SK-N-MC (cell line): ENCODE results near the gene SLFN12L.
A peak's percentile ranks its signal among the peaks of the same experiment; 100 is the strongest.
"Not testable (repeated sequence)": the region's sequence is repeated elsewhere in the genome, so short reads cannot be mapped to it uniquely, and the experiment has no call there.

Source experiments
- DNase-seq: peaks from one replicate; pipeline ENCODE4 v3.0.0-alpha.2; 2011; ENCODE audit warnings: low read depth, low spot score
- H3K27ac ChIP-seq: fragments of 200-600 bp; sonication (generic); 2 replicates; pipeline ENCODE4 v1.5.1; 2016; ENCODE audit warnings: mixed run types
- H3K36me3 ChIP-seq: fragments of 200-600 bp; sonication (generic); 2 replicates; pipeline ENCODE4 v1.6.1; 2017; ENCODE audit warnings: antibody characterized with exemption, low read length, mixed read lengths; ENCODE audit not compliant: insufficient read depth
- H3K4me3 ChIP-seq: fragments of 200-600 bp; sonication (generic); 2 replicates; pipeline ENCODE4 v1.5.1; 2016
- H3K9ac ChIP-seq: fragments of 200-600 bp; sonication (generic); 2 replicates; pipeline ENCODE4 v1.8.0; 2017; ENCODE audit warnings: mixed run types, mixed read lengths; ENCODE audit not compliant: insufficient read length
- H3K9me3 ChIP-seq: fragments of 200-600 bp; sonication (generic); 2 replicates; pipeline ENCODE4 v1.6.1; 2017; ENCODE audit warnings: low read depth, mild to moderate bottlenecking, antibody characterized with exemption, low read length, moderate library complexity, mixed read lengths
- EZH2 ChIP-seq: fragments of 200-600 bp; sonication (generic); IDR thresholded peaks from one replicate; pipeline ENCODE4 v1.6.1; 2017; ENCODE audit warnings: antibody characterized with exemption
- FOXP2 ChIP-seq: optimal IDR thresholded peaks from 2 replicates; pipeline ENCODE3; 2011; ENCODE audit warnings: mild to moderate bottlenecking, moderate library complexity; ENCODE audit not compliant: insufficient read depth; ENCODE audit errors: extremely low read length, control extremely low read depth
- POLR2AphosphoS5 ChIP-seq: IDR thresholded peaks from 2 replicates; pipeline ENCODE4 v1.6.1; 2012; ENCODE audit warnings: mild to moderate bottlenecking, low read depth, low read length, borderline replicate concordance

The SLFN12L gene

DNA sequence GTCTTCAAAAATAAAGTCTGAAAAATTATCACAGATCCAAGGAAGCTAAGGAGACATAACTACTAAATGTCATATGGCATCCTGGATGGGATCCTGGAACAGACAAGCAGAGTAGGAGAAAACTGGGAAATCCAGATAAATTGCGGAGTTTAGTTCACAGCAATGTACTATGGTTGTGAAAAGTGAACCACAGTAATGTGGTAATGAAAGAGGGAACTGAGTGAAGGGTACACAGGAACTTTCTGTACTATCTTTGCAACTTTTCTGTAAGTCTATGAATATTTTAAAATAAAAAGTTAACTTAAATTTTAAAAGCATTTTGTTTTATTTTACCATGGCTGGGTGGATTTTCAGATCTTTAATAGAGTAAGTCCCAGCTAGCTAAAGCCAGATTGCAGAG is 16.3 kb downstream of the SLFN12L start:
- DNase-seq: no peak
- Histone ChIP-seq H3K9ac (no peak overlapping the region), H3K27ac (no peak overlapping the region), H3K4me3 (no peak overlapping the region), H3K9me3 (no peaks in the 10 kb centered on the region), H3K36me3 (no peaks in the 10 kb centered on the region)
- TF ChIP-seq POLR2AphosphoS5: no peak
- no peak for TF ChIP-seq EZH2
- no peak for TF ChIP-seq FOXP2

DNA sequence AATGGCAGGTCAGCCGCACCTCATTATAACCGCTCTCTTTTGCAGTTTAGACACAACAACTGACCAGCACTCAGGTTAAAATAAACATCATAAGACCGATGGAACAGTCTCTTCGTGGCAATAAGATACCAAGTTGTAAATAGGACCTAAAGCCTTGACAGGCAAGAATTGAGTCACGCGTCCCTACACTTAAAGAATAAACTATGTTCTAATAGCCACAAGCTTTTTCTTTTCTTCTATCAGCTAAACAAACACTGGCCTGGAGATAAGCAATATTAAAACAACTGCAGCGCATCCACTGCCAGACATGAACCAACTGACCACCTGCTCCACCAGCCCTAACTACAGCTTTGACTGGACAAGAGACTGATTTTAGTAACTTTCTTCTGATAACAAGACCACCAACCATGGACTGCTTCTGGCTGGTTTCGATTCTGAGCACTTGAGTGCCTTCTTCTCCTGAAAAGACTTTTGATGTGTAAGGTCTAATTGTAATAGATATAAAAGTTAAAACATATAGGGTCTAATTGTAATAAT is 17.5 kb downstream of the SLFN12L start:
- H3K9ac ChIP-seq: no peak overlapping the region
- DNase-seq: no peak
- no peak overlapping the region for H3K4me3 ChIP-seq
- no peak for TF ChIP-seq FOXP2
- no peak for TF ChIP-seq EZH2
- no peak for TF ChIP-seq POLR2AphosphoS5
- H3K36me3 ChIP-seq: no peaks in the 10 kb centered on the region
- no peaks in the 10 kb centered on the region for H3K9me3 ChIP-seq
- no peak overlapping the region for H3K27ac ChIP-seq

DNA sequence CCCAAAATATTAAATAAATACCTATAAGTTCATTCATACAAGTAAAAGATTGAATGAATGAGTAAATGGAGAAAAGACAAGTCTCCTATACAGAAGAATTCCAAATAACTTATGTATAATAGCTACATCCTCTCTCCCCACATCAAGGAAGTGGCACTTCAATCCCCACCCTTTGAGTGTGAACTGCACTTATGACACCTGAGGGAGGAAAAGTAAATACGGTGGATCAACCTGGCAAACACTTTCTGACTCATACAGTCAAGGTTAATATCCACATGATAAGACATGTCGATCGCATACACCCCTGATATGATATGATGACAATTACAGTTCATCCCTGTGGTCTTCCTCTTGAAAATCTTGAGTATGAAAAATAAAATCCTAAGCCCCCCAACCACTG is 18.0 kb downstream of the SLFN12L start:
- no peaks in the 10 kb centered on the region for H3K36me3 ChIP-seq
- H3K27ac ChIP-seq: no peak overlapping the region
- DNase-seq: no peak
- TF ChIP-seq FOXP2 (no peak), POLR2AphosphoS5 (no peak), EZH2 (no peak)
- H3K9ac ChIP-seq: no peak overlapping the region
- no peak overlapping the region for H3K4me3 ChIP-seq
- no peaks in the 10 kb centered on the region for H3K9me3 ChIP-seq

DNA sequence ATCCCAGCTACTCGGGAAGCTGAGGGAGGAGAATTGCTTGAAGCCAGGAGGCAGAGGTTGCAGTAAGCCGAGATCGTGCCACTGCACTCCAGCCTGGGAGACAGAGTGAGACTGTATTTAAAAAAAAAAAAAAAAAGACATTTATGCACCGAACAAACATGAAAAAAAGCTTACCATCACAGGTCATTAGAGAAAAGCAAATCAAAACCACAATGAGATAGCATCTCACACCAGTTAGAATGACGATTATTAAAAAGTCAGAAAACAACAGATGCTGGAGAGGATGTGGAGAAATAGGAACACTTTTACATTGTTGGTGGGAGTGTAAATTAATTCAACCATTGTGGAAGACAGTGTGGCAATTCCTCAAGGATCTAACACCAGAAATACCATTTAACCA is 19.0 kb downstream of the SLFN12L start:
- H3K27ac ChIP-seq, H3K4me3 ChIP-seq, H3K36me3 ChIP-seq, H3K9ac ChIP-seq, H3K9me3 ChIP-seq, DNase-seq: not testable (repeated sequence)

DNA sequence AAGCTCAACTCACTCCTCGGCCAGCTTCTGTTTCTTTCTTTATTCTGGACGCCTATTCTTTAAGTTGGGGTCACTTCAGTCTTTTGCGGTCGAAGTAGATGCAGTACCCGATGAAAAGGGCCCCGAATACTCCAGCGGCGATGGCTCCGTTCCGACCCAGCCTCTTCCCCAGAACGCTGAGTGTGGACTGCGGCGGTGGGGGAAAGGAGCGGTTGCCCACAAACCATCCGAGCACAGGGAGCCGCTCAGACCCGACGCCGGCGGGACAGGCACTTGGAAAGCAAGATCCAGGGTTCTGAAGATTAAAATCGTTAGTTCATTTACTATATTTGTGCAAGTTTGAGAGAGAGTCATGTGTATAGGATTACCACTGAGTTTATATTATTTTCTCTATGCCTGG is 22.5 kb downstream of the SLFN12L start:
- no peak overlapping the region for H3K27ac ChIP-seq
- TF ChIP-seq FOXP2 (no peak), POLR2AphosphoS5 (no peak), EZH2 (no peak)
- H3K9ac ChIP-seq: no peak overlapping the region
- no peak overlapping the region for H3K4me3 ChIP-seq
- no peaks in the 10 kb centered on the region for H3K9me3 ChIP-seq
- DNase-seq: no peak
- H3K36me3 ChIP-seq: no peaks in the 10 kb centered on the region

DNA sequence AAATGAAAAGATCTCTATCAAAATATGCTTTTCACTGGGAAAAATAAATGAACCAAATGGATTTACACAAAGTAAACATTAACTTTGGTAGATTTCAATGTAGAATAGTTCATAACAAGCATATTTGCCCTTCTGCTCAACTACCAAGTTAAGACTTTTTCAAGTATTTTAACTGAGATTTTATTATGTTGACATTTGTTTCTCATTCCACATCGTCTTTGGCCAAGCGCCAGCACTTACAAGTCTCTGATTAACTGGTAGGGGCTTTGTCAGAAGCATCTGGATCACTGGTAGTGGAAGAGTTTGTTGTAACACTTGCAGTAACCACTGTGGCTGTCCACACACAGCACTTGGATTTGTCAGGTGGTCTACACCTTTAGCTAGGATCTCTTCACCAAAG is 22.9 kb downstream of the SLFN12L start:
- Histone ChIP-seq H3K9ac (peak overlapping the region; percentile 14), H3K4me3 (peak overlapping the region; percentile 39; the same call in 1 of the 2 replicates)

DNA sequence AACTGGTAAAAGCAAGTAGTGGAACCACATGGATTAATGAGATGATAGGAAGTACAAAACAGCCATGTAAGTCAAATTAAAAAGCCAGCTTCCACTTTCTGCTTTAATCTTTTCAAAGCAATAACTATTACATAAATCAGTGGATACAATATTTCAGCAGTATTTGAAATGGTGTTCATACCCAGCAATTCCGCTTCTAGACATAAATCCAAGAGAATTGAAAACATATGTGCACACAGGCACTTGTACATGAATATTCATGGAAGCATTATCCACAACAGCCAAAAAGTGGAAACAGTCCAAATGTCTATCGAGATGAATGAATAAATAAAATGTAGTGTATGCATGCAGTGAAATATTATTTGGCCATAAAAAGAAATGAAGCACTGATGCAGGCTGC is 27.4 kb downstream of the SLFN12L start:
- H3K9me3 ChIP-seq: no peaks in the 10 kb centered on the region
- peak overlapping the region; percentile 87 for H3K27ac ChIP-seq
- no peak overlapping the region for H3K9ac ChIP-seq
- DNase-seq: peak; percentile 97
- no peaks in the 10 kb centered on the region for H3K36me3 ChIP-seq
- TF ChIP-seq EZH2: no peak
- peak; percentile 74; the same call in 1 of the 2 replicates for TF ChIP-seq POLR2AphosphoS5
- no peak overlapping the region for H3K4me3 ChIP-seq

More for the DNA sequence above, 22.9 kb downstream of the SLFN12L start:
- H3K27ac ChIP-seq: peak overlapping the region; percentile 79
- no peaks in the 10 kb centered on the region for H3K9me3 ChIP-seq
- no peaks in the 10 kb centered on the region for H3K36me3 ChIP-seq
- TF ChIP-seq FOXP2 (no peak), EZH2 (no peak), POLR2AphosphoS5 (no peak)
- DNase-seq: no peak

DNA sequence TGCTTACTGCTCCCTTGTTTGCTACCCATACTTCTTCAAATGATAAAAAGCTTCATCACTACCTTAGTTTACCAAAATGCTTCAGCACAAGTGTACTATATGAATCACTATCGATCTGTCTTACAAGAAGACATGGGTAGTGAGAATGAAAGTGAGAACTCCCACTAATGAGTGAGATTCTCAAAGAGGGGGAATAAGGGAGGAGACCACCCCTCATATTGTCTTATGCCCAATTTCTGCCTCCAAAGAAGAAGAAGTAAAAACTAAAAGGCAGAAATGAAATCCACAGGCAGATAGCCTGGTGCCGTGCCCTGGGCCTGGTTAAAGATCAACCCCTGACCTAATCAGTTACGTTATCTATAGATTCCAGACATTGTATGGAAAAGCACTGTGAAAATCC is 29.8 kb downstream of the SLFN12L start:
- not testable (repeated sequence) for DNase-seq, H3K27ac ChIP-seq, H3K36me3 ChIP-seq, H3K9me3 ChIP-seq, H3K4me3 ChIP-seq, H3K9ac ChIP-seq

DNA sequence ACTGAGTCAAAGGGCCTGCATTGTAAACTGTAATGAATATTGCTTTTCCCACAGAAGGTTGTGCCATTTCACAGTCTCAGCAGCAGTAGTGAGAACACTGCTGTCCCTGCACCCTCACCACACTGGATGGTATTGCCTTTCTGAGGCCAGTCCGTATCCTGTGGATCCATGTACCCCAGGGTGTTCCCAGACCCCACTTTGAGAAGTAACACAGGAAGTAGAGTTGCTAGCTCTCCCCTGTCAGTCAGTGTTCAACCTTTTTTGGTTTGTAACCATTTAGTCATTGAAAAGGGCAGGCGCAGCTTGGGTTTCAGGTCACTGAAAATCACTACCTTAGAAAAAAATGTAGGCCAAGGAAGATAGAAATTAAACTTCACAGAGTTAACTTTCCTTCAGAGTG is 37.9 kb downstream of the SLFN12L start:
- no peaks in the 10 kb centered on the region for H3K9me3 ChIP-seq
- TF ChIP-seq EZH2 (no peak), FOXP2 (no peak), POLR2AphosphoS5 (no peak)

DNA sequence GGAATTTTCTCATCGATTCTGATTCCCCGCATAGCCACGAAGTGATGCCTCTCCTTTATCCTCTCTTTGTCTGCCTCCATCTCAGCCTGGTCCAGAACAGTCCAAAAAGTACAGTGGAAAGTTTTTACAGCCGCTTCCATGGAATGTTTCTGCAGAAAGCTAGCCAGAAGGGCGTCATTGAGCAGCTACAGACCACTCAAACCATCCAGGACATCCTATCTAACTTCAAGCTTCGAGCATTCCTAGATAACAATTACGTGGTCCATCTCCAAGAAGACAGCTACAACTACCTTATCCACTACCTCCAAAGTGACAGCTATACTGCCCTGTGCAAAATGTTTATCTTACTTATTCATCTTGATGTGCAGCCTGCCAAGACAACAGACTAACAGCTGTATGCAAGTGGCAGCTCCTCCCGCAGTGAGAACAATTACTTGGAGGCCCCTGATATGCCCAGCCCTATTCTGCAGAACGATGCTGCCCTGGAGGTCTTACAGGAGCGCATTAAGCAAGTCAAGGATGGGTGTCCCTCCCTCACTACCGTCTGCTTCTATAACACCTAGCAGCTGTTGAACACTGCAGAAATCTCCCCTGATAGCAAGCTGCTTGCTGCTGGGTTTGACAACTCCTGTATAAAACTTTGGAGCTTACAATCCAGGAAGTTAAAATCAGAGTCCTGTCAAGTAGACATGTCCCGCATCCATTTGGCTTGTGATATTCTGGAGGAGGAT is 38.9 kb downstream of the SLFN12L start:
- no peak for DNase-seq
- no peak overlapping the region for H3K4me3 ChIP-seq
- H3K36me3 ChIP-seq: no peaks in the 10 kb centered on the region
- H3K9me3 ChIP-seq: no peaks in the 10 kb centered on the region
- H3K27ac ChIP-seq: no peak overlapping the region
- no peak for TF ChIP-seq EZH2
- TF ChIP-seq FOXP2: no peak
- TF ChIP-seq POLR2AphosphoS5: no peak
- H3K9ac ChIP-seq: no peak overlapping the region

More for the DNA sequence above, 37.9 kb downstream of the SLFN12L start:
- no peak overlapping the region for H3K4me3 ChIP-seq
- no peak overlapping the region for H3K27ac ChIP-seq
- no peaks in the 10 kb centered on the region for H3K36me3 ChIP-seq
- H3K9ac ChIP-seq: no peak overlapping the region
- no peak for DNase-seq
